ENCODE results near the gene NPIPA5. TPM values are rescaled to one million over a fixed set of nuclear protein-coding genes. Genes with fewer than 3 reads are reported as not detected.

NPIPA5 gene
- total RNA-seq, 4 donors from 2014 or later = 4.8 to 21.6 (median 11.0) TPM; not detected in 1

Other genes starting within 250 kb of the NPIPA5 start
- 10 to 100 TPM in 3 of 4 donors, 1 to 10 TPM in 1; 5.9 to 18.6 (median 11.8) TPM for gene MPV17L, start 17.5 kb upstream of the NPIPA5 start, total RNA-seq
- gene BMERB1, start 56.3 kb upstream of the NPIPA5 start, total RNA-seq = 10 to 100 TPM; 42.9 to 85.9 (median 54.8) TPM

Measured in tibial nerve (tissue), 4 donors.